PC-3 (cell line): Measurements from ENCODE around the gene ABHD8. TPM values are rescaled to one million over a fixed set of nuclear protein-coding genes. Genes with fewer than 3 reads are reported as not detected.

Experiments used
- ATAC-seq: fragments of 200-7000 bp; cut with Tn5 transposase; 2 replicates; pipeline ENCODE4 v1.9.1; 2020; ENCODE audit warnings: mild to moderate bottlenecking, moderate library complexity
- BruUV-seq: library from RNA; stranded (reverse); fragments of 400-500 nt; replicated peaks from 2 replicates; lab custom pipeline; 2021; lab: Mats Ljungman, UMichigan
- CTCF ChIA-PET: fragments of 300-600 bp; sonication (Branson Sonifier 250); formaldehyde crosslinking; loops from one replicate; lab custom pipeline; 2022; ENCODE audit warnings: antibody characterized with exemption; lab: Charles Lee
- POLR2A ChIA-PET: fragments of 300-600 bp; sonication (Branson Sonifier 250); formaldehyde crosslinking; loops from one replicate; lab custom pipeline; 2022; ENCODE audit warnings: antibody characterized with exemption; ENCODE audit not compliant: unreplicated experiment; lab: Charles Lee
- DNase-seq: peaks from one replicate; pipeline ENCODE4 v3.0.0-alpha.2; 2015
- H2AFZ ChIP-seq: fragments of 300-600 bp; sonication (generic); 2 replicates; pipeline ENCODE4 v1.6.0; 2016; ENCODE audit warnings: antibody characterized with exemption, low read length
- H3F3A ChIP-seq: fragments of 300-600 bp; sonication (generic); one replicate; pipeline ENCODE4 v1.6.0; 2017; ENCODE audit warnings: antibody characterized with exemption, low read length, control low read depth, mild to moderate bottlenecking; ENCODE audit not compliant: unreplicated experiment
- H3K27ac ChIP-seq: fragments of 300-600 bp; sonication (generic); 2 replicates; pipeline ENCODE4 v1.5.1; 2016; ENCODE audit warnings: mild to moderate bottlenecking, low read length
- H3K27me3 ChIP-seq: fragments of 300-600 bp; sonication (generic); 2 replicates; pipeline ENCODE4 v1.6.1; 2016; ENCODE audit warnings: low read length, mixed read lengths
- H3K36me3 ChIP-seq: fragments of 300-600 bp; sonication (generic); 2 replicates; pipeline ENCODE4 v1.6.1; 2016; ENCODE audit warnings: low read depth, mixed run types, low read length, mixed read lengths
- H3K4me1 ChIP-seq: fragments of 300-600 bp; sonication (generic); 2 replicates; pipeline ENCODE4 v1.5.1; 2016; ENCODE audit warnings: low read length; ENCODE audit not compliant: insufficient read depth
- H3K4me2 ChIP-seq: fragments of 300-600 bp; sonication (generic); 2 replicates; pipeline ENCODE4 v1.6.0; 2016; ENCODE audit warnings: low read length
- H3K4me3 ChIP-seq: fragments of 300-600 bp; sonication (generic); 2 replicates; pipeline ENCODE4 v1.5.1; 2016; ENCODE audit warnings: mild to moderate bottlenecking, low read length, mixed read lengths
- H3K79me2 ChIP-seq: fragments of 300-600 bp; sonication (generic); 2 replicates; pipeline ENCODE4 v1.6.1; 2017; ENCODE audit warnings: low read length, mixed read lengths
- H3K9ac ChIP-seq: fragments of 300-600 bp; sonication (generic); 2 replicates; pipeline ENCODE4 v1.6.0; 2016; ENCODE audit warnings: mild to moderate bottlenecking, low read length
- H3K9me2 ChIP-seq: fragments of 300-600 bp; sonication (generic); replicated peaks from 2 replicates; pipeline ENCODE4 v1.6.1; 2016; ENCODE audit warnings: mixed run types, low read length, mixed read lengths
- H3K9me3 ChIP-seq: fragments of 300-600 bp; sonication (generic); 2 replicates; pipeline ENCODE4 v1.6.1; 2016; ENCODE audit warnings: low read length, mixed read lengths
- H4K20me1 ChIP-seq: fragments of 300-600 bp; sonication (generic); 2 replicates; pipeline ENCODE4 v1.6.1; 2016; ENCODE audit warnings: low read length, mixed read lengths
- EZH2 ChIP-seq: fragments of 300-600 bp; sonication (generic); IDR thresholded peaks from one replicate; pipeline ENCODE4 v1.6.1; 2017; ENCODE audit warnings: antibody characterized with exemption, mild to moderate bottlenecking, low read length; ENCODE audit not compliant: unreplicated experiment
- EZH2phosphoT487 ChIP-seq: fragments of 300-600 bp; sonication (generic); IDR thresholded peaks from 2 replicates; pipeline ENCODE4 v1.6.1; 2018; ENCODE audit warnings: mild to moderate bottlenecking, antibody characterized with exemption, low read length, borderline replicate concordance
- intact Hi-C: fragments of 100-400 bp; cut with micrococcal nuclease; formaldehyde crosslinking; loops from 2 replicates; pipeline ENCODE4 v1.9.0; 2023
- total RNA-seq: library from RNA; depleted of rRNA; stranded (reverse); fragments of >200 nt; gene quantifications from 2 replicates; pipeline ENCODE4 v1.2.3, GENCODE V29; 2014
- TF ChIP-seq, protein P1 (sequence below): fragments of 300-600 bp; sonication (generic); conservative IDR thresholded peaks from 2 replicates; pipeline ENCODE4 v1.5.1; 2017; ENCODE audit warnings: antibody characterized with exemption, low read depth, mild to moderate bottlenecking, low read length

ABHD8 gene
- total RNA-seq, 1 experiment from 2014 or later = 42.4 TPM

DNA sequence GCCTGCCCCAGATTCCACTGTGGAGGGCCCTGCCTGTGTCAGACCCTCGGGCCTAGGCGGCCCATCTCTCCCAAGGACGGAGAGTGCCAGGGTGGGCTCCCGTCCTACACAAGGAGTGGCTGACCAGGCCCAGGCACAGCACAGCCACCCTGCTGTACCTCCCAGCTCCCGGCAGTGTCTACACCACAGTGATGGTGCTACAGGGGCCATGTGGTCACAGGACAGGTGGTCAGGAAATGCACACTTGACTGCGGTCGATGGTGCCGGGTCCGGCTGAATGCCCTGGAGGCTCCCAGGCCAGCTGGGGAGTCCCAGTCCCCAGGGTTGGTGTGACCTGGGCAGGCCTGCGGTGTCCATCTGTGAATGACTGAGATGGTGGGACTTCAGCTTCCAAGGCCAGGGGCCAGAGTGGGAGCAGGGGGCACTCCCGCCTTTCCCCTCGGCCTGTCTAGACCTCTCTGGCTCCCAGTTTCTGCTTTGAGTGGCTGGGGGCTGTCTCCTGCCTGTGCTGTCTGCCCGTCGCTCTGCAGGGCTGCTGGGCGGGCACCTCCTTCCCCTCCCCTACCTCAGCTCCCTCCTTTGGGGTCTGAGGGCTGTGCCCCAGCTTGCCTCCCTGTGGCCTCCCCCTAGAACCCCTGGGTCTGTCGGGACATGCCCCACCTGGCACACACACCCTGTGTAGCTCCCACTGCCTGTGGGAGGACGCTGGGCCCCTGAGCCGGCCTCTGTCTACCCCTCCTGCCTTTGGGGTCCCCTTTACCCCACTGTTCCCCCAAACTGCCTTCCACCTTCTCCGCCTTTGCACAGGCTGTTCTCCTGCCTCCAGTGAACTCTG, 18.6 kb upstream of the ABHD8 start:
- ChIA-PET POLR2A (no interaction called here), CTCF (no interaction called here)
- H3K27me3 ChIP-seq = no peaks in the 10 kb centered on the region
- H3K36me3 ChIP-seq = peaks cover 18% of the 10 kb centered on the region
- no peaks in the 10 kb centered on the region for H3K9me2 ChIP-seq
- no peak for TF ChIP-seq EZH2phosphoT487
- TF ChIP-seq EZH2 = no peak
- TF ChIP-seq, protein P1, sequence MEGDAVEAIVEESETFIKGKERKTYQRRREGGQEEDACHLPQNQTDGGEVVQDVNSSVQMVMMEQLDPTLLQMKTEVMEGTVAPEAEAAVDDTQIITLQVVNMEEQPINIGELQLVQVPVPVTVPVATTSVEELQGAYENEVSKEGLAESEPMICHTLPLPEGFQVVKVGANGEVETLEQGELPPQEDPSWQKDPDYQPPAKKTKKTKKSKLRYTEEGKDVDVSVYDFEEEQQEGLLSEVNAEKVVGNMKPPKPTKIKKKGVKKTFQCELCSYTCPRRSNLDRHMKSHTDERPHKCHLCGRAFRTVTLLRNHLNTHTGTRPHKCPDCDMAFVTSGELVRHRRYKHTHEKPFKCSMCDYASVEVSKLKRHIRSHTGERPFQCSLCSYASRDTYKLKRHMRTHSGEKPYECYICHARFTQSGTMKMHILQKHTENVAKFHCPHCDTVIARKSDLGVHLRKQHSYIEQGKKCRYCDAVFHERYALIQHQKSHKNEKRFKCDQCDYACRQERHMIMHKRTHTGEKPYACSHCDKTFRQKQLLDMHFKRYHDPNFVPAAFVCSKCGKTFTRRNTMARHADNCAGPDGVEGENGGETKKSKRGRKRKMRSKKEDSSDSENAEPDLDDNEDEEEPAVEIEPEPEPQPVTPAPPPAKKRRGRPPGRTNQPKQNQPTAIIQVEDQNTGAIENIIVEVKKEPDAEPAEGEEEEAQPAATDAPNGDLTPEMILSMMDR = no peak
- no peak overlapping the region for H2AFZ ChIP-seq
- no peaks in the 10 kb centered on the region for H3K9me3 ChIP-seq
- H3K4me3 ChIP-seq = no peak overlapping the region
- H3K9ac ChIP-seq = no peak overlapping the region
- no peak overlapping the region for H3K4me2 ChIP-seq
- no peak overlapping the region for H3K27ac ChIP-seq
- no peaks in the 10 kb centered on the region for H3F3A ChIP-seq
- ATAC-seq = no peak
- BruUV-seq = no TSS peak
- peaks cover 10% of the 10 kb centered on the region for H3K4me1 ChIP-seq
- no peaks in the 10 kb centered on the region for H4K20me1 ChIP-seq
- intact Hi-C loops = no loop called here
- no peak for DNase-seq
- H3K79me2 ChIP-seq = peaks cover 9% of the 10 kb centered on the region; the same call in 1 of the 2 replicates

DNA sequence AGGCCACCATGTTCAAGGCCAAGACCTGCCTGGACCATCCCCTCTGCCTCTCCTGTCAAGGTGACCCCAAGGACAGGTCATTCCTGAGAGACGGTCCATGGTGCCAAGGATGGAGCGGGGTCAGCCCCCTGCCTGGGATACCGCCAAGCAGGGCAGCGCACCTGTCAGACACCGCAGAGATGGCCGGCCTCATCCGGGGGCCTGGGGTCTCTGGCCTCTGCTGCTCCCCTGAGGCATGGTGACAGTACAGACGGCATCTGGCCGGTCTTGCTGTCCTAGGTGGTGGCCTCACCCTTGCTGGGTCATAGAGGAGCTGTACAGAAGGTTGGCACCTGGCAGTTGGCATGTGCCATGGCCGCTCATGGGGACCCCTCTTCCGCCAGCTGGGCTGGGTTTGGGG, 17.2 kb upstream of the ABHD8 start:
- ATAC-seq (no peak), DNase-seq (no peak)
- H3K27ac ChIP-seq = no peak overlapping the region
- TF ChIP-seq EZH2phosphoT487 = no peak
- TF ChIP-seq EZH2 = no peak
- TF ChIP-seq, protein P1 = no peak
- H3K79me2 ChIP-seq = peaks cover 9% of the 10 kb centered on the region; the same call in 1 of the 2 replicates
- peaks cover 22% of the 10 kb centered on the region for H3K4me1 ChIP-seq
- ChIA-PET CTCF (no interaction called here), POLR2A (no interaction called here)
- no peak overlapping the region for H3K4me3 ChIP-seq
- H4K20me1 ChIP-seq = no peaks in the 10 kb centered on the region
- H2AFZ ChIP-seq = no peak overlapping the region
- H3K9me3 ChIP-seq = no peaks in the 10 kb centered on the region
- H3K36me3 ChIP-seq = peaks cover 20% of the 10 kb centered on the region
- no peaks in the 10 kb centered on the region for H3F3A ChIP-seq
- BruUV-seq = no TSS peak
- H3K9ac ChIP-seq = no peak overlapping the region
- intact Hi-C loops = no loop called here
- H3K4me2 ChIP-seq = no peak overlapping the region
- H3K27me3 ChIP-seq = no peaks in the 10 kb centered on the region
- H3K9me2 ChIP-seq = no peaks in the 10 kb centered on the region

DNA sequence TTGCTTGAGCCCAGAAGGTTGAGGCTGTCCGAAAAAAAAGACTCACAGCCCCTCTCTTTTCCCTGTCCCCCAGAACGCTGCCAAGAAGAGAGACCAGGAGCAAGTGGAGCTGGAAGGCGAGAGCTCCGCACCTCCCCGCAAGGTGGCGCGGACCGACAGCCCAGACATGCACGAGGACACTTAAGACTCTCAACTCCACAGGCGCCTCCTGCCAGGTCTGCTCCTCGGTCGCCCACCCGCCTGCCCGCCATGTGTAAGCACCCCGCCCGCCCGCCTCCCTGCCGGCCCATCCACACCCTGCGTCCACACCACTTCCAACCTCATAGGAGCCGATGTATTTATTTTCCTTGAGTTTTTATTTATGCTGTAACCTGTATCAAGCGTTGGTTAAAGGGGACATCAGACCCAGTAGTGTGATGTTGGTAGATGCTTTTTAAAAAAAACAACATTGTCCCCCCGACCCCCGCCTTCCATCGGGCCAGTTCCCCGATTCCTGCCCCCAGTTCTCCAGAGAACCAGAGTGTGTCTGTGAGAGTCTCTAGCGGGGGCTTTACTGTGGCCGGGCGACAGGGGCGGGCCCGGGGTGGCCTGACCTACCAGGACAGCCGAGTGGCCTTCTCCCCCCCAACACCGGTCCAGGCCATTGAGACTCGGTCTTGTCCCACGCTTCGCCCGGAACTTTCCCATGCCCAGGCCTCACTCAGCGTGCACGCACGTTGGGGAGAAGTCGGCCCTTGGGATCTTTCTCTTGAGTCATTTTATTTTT, 16.4 kb upstream of the ABHD8 start:
- Histone ChIP-seq H3F3A (no peaks in the 10 kb centered on the region), H3K4me2 (no peak overlapping the region), H4K20me1 (no peaks in the 10 kb centered on the region), H2AFZ (no peak overlapping the region), H3K36me3 (peaks cover 23% of the 10 kb centered on the region), H3K9me3 (no peaks in the 10 kb centered on the region), H3K9me2 (no peaks in the 10 kb centered on the region), H3K4me3 (no peak overlapping the region), H3K9ac (no peak overlapping the region), H3K4me1 (peaks cover 24% of the 10 kb centered on the region), H3K79me2 (peaks cover 9% of the 10 kb centered on the region; the same call in 1 of the 2 replicates), H3K27me3 (no peaks in the 10 kb centered on the region), H3K27ac (no peak overlapping the region)
- DNase-seq = no peak
- ATAC-seq = no peak
- intact Hi-C loops = no loop called here
- ChIA-PET POLR2A (no interaction called here), CTCF (no interaction called here)
- TF ChIP-seq, protein P1 = no peak
- no peak for TF ChIP-seq EZH2
- no peak for TF ChIP-seq EZH2phosphoT487
- BruUV-seq = TSS peak; percentile 38
